ENCODE data around the gene ZBTB32.

ZBTB32 gene

DNA sequence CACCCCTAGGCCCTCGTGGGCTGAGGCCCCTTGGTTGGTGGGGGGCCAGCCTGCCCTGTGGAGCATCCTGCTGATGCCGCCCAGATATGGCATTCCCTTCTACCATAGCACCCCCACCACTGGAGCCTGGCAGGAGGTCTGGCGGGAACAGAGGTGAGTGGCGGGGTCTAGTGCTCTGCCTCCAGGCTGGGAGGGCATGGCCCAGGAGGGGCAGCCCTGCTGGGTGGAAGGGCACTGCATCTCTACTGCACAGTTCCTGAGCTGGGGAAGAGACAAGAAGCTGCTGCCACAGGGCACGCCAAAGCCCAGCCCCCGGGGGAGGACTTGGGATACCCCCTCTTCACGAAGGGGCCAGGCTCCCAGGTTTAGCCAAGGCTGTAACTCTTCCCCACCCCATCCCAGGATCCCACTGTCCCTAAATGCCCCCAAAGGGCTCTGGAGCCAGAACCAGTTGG lies 11.0 kb downstream of the ZBTB32 start:
- Histone ChIP-seq H3K4me3 (no peak overlapping the region), H3K9me3 (ENCODE audit: low read depth, low read length) (no peaks in the 10 kb centered on the region), H3K9ac (ENCODE audit: insufficient read length) (no peak overlapping the region), H3K36me3 (ENCODE audit: insufficient read depth, low read length) (peaks cover 7% of the 10 kb centered on the region; the same call in 1 of the 2 replicates), H3K27ac (no peak overlapping the region)
- TF ChIP-seq POLR2AphosphoS5 (IDR thresholded peaks at IDR 0.05; ENCODE audit: borderline replicate concordance, low read depth, low read length) = no peak
- no peak for DNase-seq (ENCODE audit: low read depth, low spot score)

DNA sequence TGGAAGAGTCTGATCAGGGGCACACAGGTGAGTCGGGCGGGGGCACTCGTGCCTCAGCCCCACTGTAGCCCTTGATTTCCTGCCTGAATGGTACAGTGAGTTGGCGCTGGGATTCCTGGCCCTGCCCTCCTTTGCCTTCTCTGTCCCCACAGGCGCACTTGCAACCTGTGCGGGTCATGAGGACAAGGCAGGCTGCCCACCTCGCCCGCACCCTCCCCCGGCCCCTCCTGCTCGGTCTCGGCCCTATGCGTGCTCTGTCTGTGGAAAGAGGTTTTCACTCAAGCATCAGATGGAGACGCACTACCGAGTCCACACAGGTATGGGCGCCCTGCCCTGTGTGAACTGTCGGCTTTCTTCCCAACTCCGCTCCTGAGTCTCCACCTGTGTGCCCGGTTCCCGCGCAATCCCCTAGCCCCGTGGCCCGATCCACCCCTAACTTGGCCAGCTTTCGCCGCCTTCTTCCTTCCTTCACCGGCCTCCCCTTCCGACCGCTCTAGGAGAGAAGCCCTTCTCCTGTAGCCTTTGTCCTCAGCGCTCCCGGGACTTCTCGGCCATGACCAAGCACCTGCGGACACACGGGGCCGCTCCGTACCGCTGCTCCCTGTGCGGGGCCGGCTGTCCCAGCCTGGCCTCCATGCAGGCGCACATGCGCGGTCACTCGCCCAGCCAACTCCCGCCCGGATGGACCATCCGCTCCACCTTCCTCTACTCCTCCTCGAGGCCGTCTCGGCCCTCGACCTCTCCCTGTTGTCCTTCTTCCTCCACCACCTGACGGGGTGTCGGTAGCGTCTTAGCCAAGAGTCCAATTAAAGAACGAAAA lies 11.8 kb downstream of the ZBTB32 start:
- Histone ChIP-seq H3K9me3 (ENCODE audit: low read depth, low read length) (no peaks in the 10 kb centered on the region), H3K27ac (no peak overlapping the region), H3K9ac (ENCODE audit: insufficient read length) (no peak overlapping the region), H3K4me3 (peak overlapping the region; percentile 93), H3K36me3 (ENCODE audit: insufficient read depth, low read length) (peaks cover 7% of the 10 kb centered on the region; the same call in 1 of the 2 replicates)
- no peak for DNase-seq (ENCODE audit: low read depth, low spot score)
- TF ChIP-seq POLR2AphosphoS5 (IDR thresholded peaks at IDR 0.05; ENCODE audit: borderline replicate concordance, low read depth, low read length) (no peak), FOXP2 (optimal IDR thresholded peaks at IDR 0.05; ENCODE audit: control extremely low read depth, extremely low read length, insufficient read depth) (no peak), EZH2 (IDR thresholded peaks at IDR 0.05) (no peak)

DNA sequence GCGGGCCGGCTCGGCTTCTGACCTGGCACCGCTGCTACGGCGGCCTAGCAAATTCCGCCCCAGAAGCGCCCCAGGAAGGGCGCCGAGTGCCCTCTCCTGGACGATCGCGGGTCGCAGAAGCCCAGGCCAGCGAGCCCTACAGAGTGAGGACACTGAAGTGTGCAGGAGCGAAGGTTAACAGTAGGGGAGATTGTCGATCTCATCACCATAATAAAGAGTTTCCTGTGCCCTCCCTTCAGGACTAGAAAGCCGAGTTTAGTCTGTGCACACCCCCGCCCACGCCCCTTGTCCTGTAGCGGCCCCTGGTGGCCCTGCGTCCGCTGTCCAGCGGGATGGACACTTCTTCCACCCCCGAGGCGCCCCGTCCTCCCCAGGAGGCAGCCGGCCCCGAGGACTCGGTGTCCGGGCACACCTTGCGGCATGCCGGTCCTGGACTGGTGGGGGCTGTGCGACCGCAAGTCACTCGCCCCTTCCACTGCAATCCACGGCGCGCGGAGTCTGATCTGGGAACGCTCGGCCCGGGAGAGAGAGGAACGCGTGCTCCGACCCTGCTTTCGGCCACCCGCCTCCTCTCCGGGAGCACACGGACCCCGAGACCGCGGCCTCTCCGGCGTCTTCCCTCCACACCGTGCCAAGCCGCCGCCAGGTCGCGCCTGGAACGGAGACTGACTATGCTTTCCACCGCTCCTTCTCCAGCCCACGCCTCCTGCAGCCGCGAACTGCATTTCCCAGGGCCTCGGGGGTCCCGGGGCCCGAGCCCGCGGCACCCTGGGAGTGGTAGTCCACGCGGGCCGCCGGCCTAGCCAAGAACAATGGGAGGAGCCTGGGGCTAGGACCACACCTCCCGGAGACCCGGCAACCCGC lies 12.7 kb downstream of the ZBTB32 start:
- H3K9me3 ChIP-seq (ENCODE audit: low read depth, low read length) = no peaks in the 10 kb centered on the region
- peaks cover 13% of the 10 kb centered on the region; the same call in 1 of the 2 replicates for H3K36me3 ChIP-seq (ENCODE audit: insufficient read depth, low read length)
- H3K27ac ChIP-seq = peak overlapping the region; percentile 76; the same call in 1 of the 2 replicates
- DNase-seq (ENCODE audit: low read depth, low spot score) = peak; percentile 52
- TF ChIP-seq EZH2 (IDR thresholded peaks at IDR 0.05) (no peak), FOXP2 (optimal IDR thresholded peaks at IDR 0.05; ENCODE audit: control extremely low read depth, extremely low read length, insufficient read depth) (no peak), POLR2AphosphoS5 (IDR thresholded peaks at IDR 0.05; ENCODE audit: borderline replicate concordance, low read depth, low read length) (peak; percentile 58; the same call in 1 of the 2 replicates)
- peak overlapping the region; percentile 93 for H3K4me3 ChIP-seq
- peak overlapping the region; percentile 67 for H3K9ac ChIP-seq (ENCODE audit: insufficient read length)

DNA sequence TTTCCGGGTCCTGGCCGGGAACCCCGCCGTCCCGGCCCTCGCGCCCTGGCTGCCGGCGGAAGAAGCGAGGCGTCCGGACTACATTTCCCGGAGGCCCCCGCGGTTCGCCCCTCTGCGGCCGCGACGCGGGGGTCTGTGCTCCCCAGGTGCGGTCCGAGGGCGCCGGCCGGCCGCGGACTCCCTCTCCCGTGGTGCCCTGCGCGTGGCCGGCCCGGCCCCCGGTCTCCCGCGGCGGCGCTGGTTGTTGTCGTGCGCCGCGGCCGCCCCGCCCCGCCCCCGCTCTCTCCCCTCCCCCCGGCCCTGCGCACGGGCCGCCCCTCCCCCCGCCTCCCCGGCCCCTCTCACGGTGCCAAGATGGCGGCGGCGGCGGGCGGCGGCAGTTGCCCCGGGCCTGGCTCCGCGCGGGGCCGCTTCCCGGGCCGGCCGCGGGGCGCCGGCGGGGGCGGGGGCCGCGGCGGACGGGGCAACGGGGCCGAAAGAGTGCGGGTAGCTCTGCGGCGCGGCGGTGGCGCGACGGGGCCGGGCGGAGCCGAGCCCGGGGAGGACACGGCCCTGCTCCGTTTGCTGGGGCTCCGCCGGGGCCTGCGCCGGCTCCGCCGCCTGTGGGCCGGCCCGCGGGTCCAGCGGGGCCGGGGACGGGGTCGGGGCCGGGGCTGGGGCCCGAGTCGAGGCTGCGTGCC lies 13.4 kb downstream of the ZBTB32 start, which contains the start of gene KMT2B:
Gene KMT2B (plus strand): TSS at position 339 of the 680 bp plus-strand sequence. CDS start 16 bp downstream, at position 355.
- no peak for DNase-seq (ENCODE audit: low read depth, low spot score)
- peak within 1 kb of the TSS; percentile 76; the same call in 1 of the 2 replicates for H3K27ac ChIP-seq
- no peak for TF ChIP-seq POLR2AphosphoS5 (IDR thresholded peaks at IDR 0.05; ENCODE audit: borderline replicate concordance, low read depth, low read length)
- TF ChIP-seq FOXP2 (optimal IDR thresholded peaks at IDR 0.05; ENCODE audit: control extremely low read depth, extremely low read length, insufficient read depth) = no peak
- TF ChIP-seq EZH2 (IDR thresholded peaks at IDR 0.05) = no peak

DNA sequence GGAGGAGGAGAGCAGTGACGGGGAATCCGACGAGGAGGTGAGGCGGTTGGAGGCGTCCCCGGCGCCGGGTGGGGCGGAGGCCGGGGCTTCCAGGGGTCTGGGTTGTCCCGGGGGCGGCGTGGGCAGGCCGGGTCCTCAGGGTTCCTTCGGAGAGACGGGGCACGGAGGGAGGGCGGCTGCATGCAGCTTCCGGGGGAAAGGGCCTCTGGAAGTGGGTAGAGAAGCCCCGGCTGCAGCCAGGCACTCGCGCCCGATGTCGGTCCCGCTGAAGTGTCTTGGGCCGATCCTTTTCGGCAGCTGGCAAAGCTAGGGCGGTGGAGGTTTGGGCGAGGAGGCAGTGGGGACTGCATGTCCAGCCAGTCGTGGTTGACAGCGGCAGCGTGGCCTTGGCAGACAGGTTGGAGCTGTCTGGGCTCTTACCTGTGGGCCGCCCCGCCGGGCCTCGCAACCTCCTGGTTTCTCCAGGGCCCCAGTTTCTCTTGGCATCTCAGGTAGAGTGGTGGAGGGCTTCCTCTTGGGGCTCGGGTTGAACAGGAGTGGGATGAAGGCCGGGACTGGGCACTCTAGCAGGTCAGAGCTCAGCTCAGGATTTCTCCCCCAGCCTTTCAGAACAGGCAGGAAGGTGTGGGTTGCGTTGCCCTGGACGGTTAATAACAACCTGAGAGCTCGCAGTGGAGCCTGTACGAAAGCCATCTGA lies 14.1 kb downstream of the ZBTB32 start:
- H3K27ac ChIP-seq = peak overlapping the region; percentile 46; the same call in 1 of the 2 replicates
- no peak for TF ChIP-seq FOXP2 (optimal IDR thresholded peaks at IDR 0.05; ENCODE audit: control extremely low read depth, extremely low read length, insufficient read depth)
- TF ChIP-seq POLR2AphosphoS5 (IDR thresholded peaks at IDR 0.05; ENCODE audit: borderline replicate concordance, low read depth, low read length) = no peak
- TF ChIP-seq EZH2 (IDR thresholded peaks at IDR 0.05) = no peak
- no peaks in the 10 kb centered on the region for H3K9me3 ChIP-seq (ENCODE audit: low read depth, low read length)
- DNase-seq (ENCODE audit: low read depth, low spot score) = no peak
- H3K9ac ChIP-seq (ENCODE audit: insufficient read length) = peak overlapping the region; percentile 92
- H3K4me3 ChIP-seq = peak overlapping the region; percentile 90
- H3K36me3 ChIP-seq (ENCODE audit: insufficient read depth, low read length) = peaks cover 27% of the 10 kb centered on the region; the same call in 1 of the 2 replicates

More for the DNA sequence above, 13.4 kb downstream of the ZBTB32 start, which contains the start of gene KMT2B:
- Histone ChIP-seq H3K36me3 (ENCODE audit: insufficient read depth, low read length) (peaks cover 20% of the 10 kb centered on the region; the same call in 1 of the 2 replicates), H3K9me3 (ENCODE audit: low read depth, low read length) (no peaks in the 10 kb centered on the region), H3K4me3 (peak within 1 kb of the TSS; percentile 93), H3K9ac (ENCODE audit: insufficient read length) (peak within 1 kb of the TSS; percentile 92)

DNA sequence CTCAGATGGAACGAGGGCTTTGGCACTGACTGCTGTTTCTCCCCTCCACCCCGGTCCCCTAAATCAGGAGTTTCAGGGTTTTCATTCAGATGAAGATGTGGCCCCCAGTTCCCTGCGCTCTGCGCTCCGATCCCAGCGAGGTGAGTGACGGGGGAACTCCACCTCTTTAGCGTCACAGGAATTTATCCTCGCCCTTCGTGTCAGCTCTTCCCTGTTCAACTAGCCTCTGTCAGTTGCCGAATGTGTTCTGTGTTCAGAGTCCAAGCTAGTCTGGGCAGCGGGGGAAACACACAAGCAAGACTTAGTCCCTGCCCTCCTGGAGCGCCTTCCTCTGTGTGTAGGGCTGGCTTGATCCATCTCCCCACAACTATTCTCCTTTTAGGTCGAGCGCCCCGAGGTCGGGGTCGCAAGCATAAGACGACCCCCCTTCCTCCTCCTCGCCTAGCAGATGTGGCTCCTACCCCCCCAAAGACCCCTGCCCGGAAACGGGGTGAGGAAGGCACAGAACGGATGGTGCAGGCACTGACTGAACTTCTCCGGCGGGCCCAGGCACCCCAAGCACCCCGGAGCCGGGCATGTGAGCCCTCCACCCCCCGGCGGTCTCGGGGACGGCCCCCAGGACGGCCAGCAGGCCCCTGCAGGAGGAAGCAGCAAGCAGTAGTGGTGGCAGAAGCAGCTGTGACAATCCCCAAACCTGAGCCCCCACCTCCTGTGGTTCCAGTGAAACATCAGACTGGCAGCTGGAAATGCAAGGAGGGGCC lies 15.2 kb downstream of the ZBTB32 start:
- TF ChIP-seq FOXP2 (optimal IDR thresholded peaks at IDR 0.05; ENCODE audit: control extremely low read depth, extremely low read length, insufficient read depth) (no peak), EZH2 (IDR thresholded peaks at IDR 0.05) (no peak), POLR2AphosphoS5 (IDR thresholded peaks at IDR 0.05; ENCODE audit: borderline replicate concordance, low read depth, low read length) (no peak)
- H3K27ac ChIP-seq = no peak overlapping the region
- H3K36me3 ChIP-seq (ENCODE audit: insufficient read depth, low read length) = peaks cover 38% of the 10 kb centered on the region; the same call in 1 of the 2 replicates
- H3K9me3 ChIP-seq (ENCODE audit: low read depth, low read length) = no peaks in the 10 kb centered on the region
- peak overlapping the region; percentile 92 for H3K9ac ChIP-seq (ENCODE audit: insufficient read length)
- DNase-seq (ENCODE audit: low read depth, low spot score) = no peak
- H3K4me3 ChIP-seq = peak overlapping the region; percentile 90

DNA sequence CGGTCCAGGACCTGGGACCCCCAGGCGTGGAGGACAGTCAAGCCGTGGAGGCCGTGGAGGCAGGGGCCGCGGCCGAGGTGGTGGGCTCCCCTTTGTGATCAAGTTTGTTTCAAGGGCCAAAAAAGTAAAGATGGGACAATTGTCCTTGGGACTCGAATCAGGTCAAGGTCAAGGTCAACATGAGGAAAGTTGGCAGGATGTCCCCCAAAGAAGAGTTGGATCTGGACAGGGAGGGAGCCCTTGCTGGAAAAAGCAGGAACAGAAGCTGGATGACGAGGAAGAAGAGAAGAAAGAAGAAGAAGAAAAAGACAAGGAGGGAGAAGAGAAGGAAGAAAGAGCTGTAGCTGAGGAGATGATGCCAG lies 15.8 kb downstream of the ZBTB32 start:
- Histone ChIP-seq H3K9me3 (ENCODE audit: low read depth, low read length) (no peaks in the 10 kb centered on the region), H3K9ac (ENCODE audit: insufficient read length) (no peak overlapping the region), H3K4me3 (no peak overlapping the region), H3K27ac (no peak overlapping the region), H3K36me3 (ENCODE audit: insufficient read depth, low read length) (peaks cover 43% of the 10 kb centered on the region; the same call in 1 of the 2 replicates)
- no peak for DNase-seq (ENCODE audit: low read depth, low spot score)
- TF ChIP-seq POLR2AphosphoS5 (IDR thresholded peaks at IDR 0.05; ENCODE audit: borderline replicate concordance, low read depth, low read length) = no peak
- no peak for TF ChIP-seq FOXP2 (optimal IDR thresholded peaks at IDR 0.05; ENCODE audit: control extremely low read depth, extremely low read length, insufficient read depth)
- TF ChIP-seq EZH2 (IDR thresholded peaks at IDR 0.05) = no peak
